CD14-positive monocyte (primary cell): ENCODE results near the gene ZNF234. TPM values are rescaled to one million over a fixed set of nuclear protein-coding genes. Genes with fewer than 3 reads are reported as not detected.

Experiments
- DNase-seq, 3 donors: peaks; one replicate each; pipeline ENCODE4 v3.0.0-alpha.2; 2011 to 2022
- H2AFZ ChIP-seq: 2 replicates; pipeline ENCODE4 v1.6.0; 2012; ENCODE audit warnings: mild to moderate bottlenecking, low read depth, low read length, inconsistent platforms; ENCODE audit not compliant: insufficient read depth, poor library complexity, severe bottlenecking
- H3K27ac ChIP-seq, 2 donors: 1 replicate in 1 of 2; 2 replicates in 1 of 2; pipeline ENCODE4 v1.5.1; 2012 to 2013; ENCODE audit warnings: low read length in 2 of 2, control low read depth in 1 of 2, inconsistent platforms in 1 of 2, low read depth in 1 of 2, mild to moderate bottlenecking in 1 of 2
- H3K27me3 ChIP-seq, 2 donors: one replicate each; pipeline versions ENCODE4 v1.6.0 to v1.6.1; 2011 to 2013; ENCODE audit warnings: low read length in 2 of 2; ENCODE audit not compliant: control insufficient read depth in 2 of 2, insufficient read depth in 2 of 2
- H3K36me3 ChIP-seq, 2 donors: replicated peaks in 1 of 2; 1 replicate in 1 of 2; 2 replicates in 1 of 2; pipeline versions ENCODE4 v1.5.1 to v1.6.1; 2012 to 2013; ENCODE audit warnings: low read length in 2 of 2, control low read depth in 1 of 2, inconsistent platforms in 1 of 2, mild to moderate bottlenecking in 1 of 2; ENCODE audit not compliant: insufficient read depth in 2 of 2, control insufficient read depth in 1 of 2
- H3K4me1 ChIP-seq, 2 donors: 1 replicate in 1 of 2; 2 replicates in 1 of 2; pipeline versions ENCODE4 v1.5.1 to v1.6.1; 2012 to 2013; ENCODE audit warnings: low read length in 2 of 2, control low read depth in 1 of 2, inconsistent platforms in 1 of 2, mild to moderate bottlenecking in 1 of 2, moderate library complexity in 1 of 2; ENCODE audit not compliant: insufficient read depth in 2 of 2, control insufficient read depth in 1 of 2
- H3K4me2 ChIP-seq: replicated peaks from 2 replicates; pipeline ENCODE3; 2012; ENCODE audit warnings: low read length, moderate library complexity, mild to moderate bottlenecking; ENCODE audit not compliant: poor library complexity, severe bottlenecking; ENCODE audit errors: extremely low read depth
- H3K4me3 ChIP-seq, 3 experiments: fragments of 200-600 bp in 1 of 3; sonication (generic) in 1 of 3; replicated peaks in 1 of 3; 1 replicate in 2 of 3; 2 replicates in 1 of 3; pipeline ENCODE4 v1.5.1; 2011 to 2013; ENCODE audit warnings: low read length in 3 of 3, mild to moderate bottlenecking in 3 of 3, control low read depth in 2 of 3, low read depth in 2 of 3, inconsistent platforms in 1 of 3, moderate library complexity in 1 of 3
- H3K79me2 ChIP-seq: 2 replicates; pipeline ENCODE4 v1.6.0; 2012; ENCODE audit warnings: mild to moderate bottlenecking, control low read depth, inconsistent platforms, low read length, moderate library complexity; ENCODE audit not compliant: insufficient read depth
- H3K9ac ChIP-seq: 2 replicates; pipeline ENCODE4 v1.6.0; 2017; ENCODE audit warnings: low read length, mild to moderate bottlenecking; ENCODE audit not compliant: insufficient read depth, poor library complexity, severe bottlenecking
- H3K9me3 ChIP-seq, 2 donors: replicated peaks in 1 of 2; 1 replicate in 1 of 2; 2 replicates in 1 of 2; pipeline versions ENCODE4 v1.5.1 to v1.6.1; 2012 to 2013; ENCODE audit warnings: low read length in 2 of 2, control low read depth in 1 of 2; ENCODE audit not compliant: control insufficient read depth in 1 of 2, insufficient read depth in 1 of 2
- H4K20me1 ChIP-seq: 2 replicates; pipeline ENCODE4 v1.6.0; 2012; ENCODE audit warnings: mild to moderate bottlenecking, low read length, control low read depth, moderate library complexity; ENCODE audit not compliant: insufficient read depth
- H3K27ac Mint-ChIP-seq, 7 donors: one replicate each; pipeline ENCODE4 v1.8.0; 2020; ENCODE audit warnings: mild to moderate bottlenecking in 7 of 7, mixed read lengths in 7 of 7, moderate library complexity in 6 of 7, inconsistent platforms in 2 of 7
- H3K27me3 Mint-ChIP-seq, 3 donors: one replicate each; pipeline ENCODE4 v1.8.0; 2021 to 2022; ENCODE audit warnings: low read depth in 3 of 3, mild to moderate bottlenecking in 3 of 3, mixed read lengths in 3 of 3, moderate library complexity in 3 of 3, inconsistent platforms in 1 of 3
- H3K36me3 Mint-ChIP-seq, 2 donors: one replicate each; pipeline ENCODE4 v1.8.0; 2020; ENCODE audit warnings: mixed read lengths in 2 of 2, inconsistent platforms in 1 of 2, mild to moderate bottlenecking in 1 of 2
- H3K4me1 Mint-ChIP-seq: one replicate; pipeline ENCODE4 v1.8.0; 2020; ENCODE audit warnings: mild to moderate bottlenecking, mixed read lengths
- H3K4me3 Mint-ChIP-seq, 2 donors: one replicate each; pipeline ENCODE4 v1.8.0; 2020; ENCODE audit warnings: mild to moderate bottlenecking in 2 of 2, mixed read lengths in 2 of 2, moderate library complexity in 1 of 2
- H3K9me3 Mint-ChIP-seq, 7 donors: one replicate each; pipeline ENCODE4 v1.8.0; 2020 to 2022; ENCODE audit warnings: mixed read lengths in 7 of 7, mild to moderate bottlenecking in 6 of 7, moderate library complexity in 6 of 7, inconsistent platforms in 2 of 7
- CTCF ChIP-seq: fragments of 200-600 bp; IDR thresholded peaks from one replicate; pipeline ENCODE4 v1.8.0; 2022; ENCODE audit warnings: antibody characterized with exemption, mild to moderate bottlenecking
- WGBS: methylation state at CpG from one replicate; pipeline ENCODE4 v1.1.5; 2013; ENCODE audit warnings: missing lambda C conversion rate; ENCODE audit not compliant: insufficient coverage; 5-methylcytosine and 5-hydroxymethylcytosine counted together
- intact Hi-C, 2 donors: fragments of 100-400 bp; cut with micrococcal nuclease; formaldehyde crosslinking; loops; one replicate each; pipeline versions ENCODE4 v1.15.0 to v1.15.1; 2023
- polyA minus RNA-seq: library from RNA; depleted of rRNA, polyadenylated mRNA; stranded (reverse); fragments of >200 nt; gene quantifications from 2 replicates; pipeline ENCODE4 v1.2.3, GENCODE V29; 2012
- polyA plus RNA-seq, 3 donors: library from polyadenylated mRNA; depleted of rRNA in 1 of 3; unstranded in 2 of 3; stranded (reverse) in 1 of 3; fragments of 300-500 nt in 2 of 3; fragments of >200 nt in 1 of 3; fragmentation: Illumina TruSeq in 2 of 3; gene quantifications; 1 replicate in 2 of 3; 2 replicates in 1 of 3; pipeline ENCODE4 v1.2.3, GENCODE V29; 2012 to 2021
- total RNA-seq, 12 experiments: library from RNA in 1 of 12; stranded (reverse) in 1 of 12; fragments of 120-200 nt in 1 of 12; gene quantifications; one replicate each; pipeline ENCODE4 v1.2.4 and lab custom pipeline; 2013 to 2026; ENCODE audit warnings: mixed read lengths in 6 of 12, inconsistent platforms in 1 of 12

Gene ZNF234
- 7.5 TPM for total RNA-seq (2013)
- polyA plus RNA-seq (1 to 10 TPM in 2 of 3 donors, under 1 TPM in 1; 0.73 to 2.3 (median 2.2) TPM), polyA minus RNA-seq (1.5 and 2.9 TPM in 2 replicates), total RNA-seq (lab: John Stamatoyannopoulos, UW) (2.3 to 8.2 (median 4.3) reads per million in 11 experiments)

- no peaks in the 10 kb centered on the region for H3K27me3 ChIP-seq
- H3K79me2 ChIP-seq: peaks cover 5% of the 10 kb centered on the region
- peak within 1 kb of the TSS; percentile 86 for H3K4me2 ChIP-seq
- no peak for TF ChIP-seq CTCF
- peak; percentile 41 to 69 (median 63) for DNase-seq
- peaks cover 11 to 26% of the 10 kb centered on the region in 2 donors for H3K36me3 ChIP-seq
- peak within 1 kb of the TSS; percentile 98 for H2AFZ ChIP-seq
- H3K4me3 ChIP-seq: peak within 1 kb of the TSS; percentile 71 to 97 (median 81)
- Mint-ChIP-seq H3K4me3 (peak within 1 kb of the TSS; percentile 98 to 99), H3K27me3 (peaks cover 0 to 4% (median 2%) of the 10 kb centered on the region in 3 donors), H3K36me3 (peaks cover 23 to 25% of the 10 kb centered on the region in 2 donors), H3K27ac (peak within 1 kb of the TSS; percentile 63 to 93 (median 90)), H3K4me1 (peaks cover 17% of the 10 kb centered on the region), H3K9me3 (peaks cover 0 to 15% (median 11%) of the 10 kb centered on the region in 7 donors)
- H3K4me1 ChIP-seq: peaks cover 13 to 17% of the 10 kb centered on the region in 2 donors
- H4K20me1 ChIP-seq: no peaks in the 10 kb centered on the region
- intact Hi-C loops: loop anchor here in 1 of 2 donors (2.0 kb wide), 1 partner anchor 29 kb away; the partner anchor contains the start of gene ZNF225
- peak within 1 kb of the TSS; percentile 77 for H3K9ac ChIP-seq
- H3K27ac ChIP-seq: peak within 1 kb of the TSS in 1 of 2 donors; percentile 67
- H3K9me3 ChIP-seq: peaks cover 0 to 2% of the 10 kb centered on the region in 2 donors
- WGBS: under 1% methylated on average over 43 of the region's 52 CpGs
Observed at GRCh38 chr19:44141191-44142058, at the start of gene ZNF234. ZNF234 (plus strand) TSS chr19:44141554; CDS start chr19:44144633, 3,079 bp downstream.

- no peak overlapping the region for H3K4me2 ChIP-seq
- H3K4me3 ChIP-seq: no peak overlapping the region
- peaks cover 5 to 7% of the 10 kb centered on the region in 2 donors for H3K36me3 ChIP-seq
- peaks cover 5 to 13% of the 10 kb centered on the region in 2 donors for H3K4me1 ChIP-seq
- Mint-ChIP-seq H3K27ac (no peak overlapping the region), H3K4me3 (no peak overlapping the region), H3K27me3 (peaks cover 3 to 4% (median 3%) of the 10 kb centered on the region in 3 donors), H3K9me3 (peaks cover 0 to 8% (median 6%) of the 10 kb centered on the region in 7 donors), H3K4me1 (peaks cover 9% of the 10 kb centered on the region), H3K36me3 (peaks cover 9 to 12% of the 10 kb centered on the region in 2 donors)
- H3K27ac ChIP-seq: no peak overlapping the region
- 82% methylated on average over 2 of the region's 4 CpGs for WGBS
- no peak for TF ChIP-seq CTCF
- no peak overlapping the region for H3K9ac ChIP-seq
- intact Hi-C loops: loop anchor here in 1 of 2 donors (5.0 to 10.0 kb wide), 4 partner anchors 70 to 267 kb away; partner anchors contain the start of genes ZNF230, ZNF283 and ZNF45
- no peaks in the 10 kb centered on the region for H3K27me3 ChIP-seq
- no peaks in the 10 kb centered on the region for H4K20me1 ChIP-seq
- no peak overlapping the region for H2AFZ ChIP-seq
- peaks cover 26% of the 10 kb centered on the region for H3K79me2 ChIP-seq
- no peaks in the 10 kb centered on the region for H3K9me3 ChIP-seq
- no peak for DNase-seq
Observed at GRCh38 chr19:44092108-44092507, 49.2 kb upstream of the ZNF234 start.
